Neural cell (in vitro differentiated cells): Measurements from ENCODE around the gene CSRNP3. TPM values are rescaled to one million over a fixed set of nuclear protein-coding genes. Genes with fewer than 3 reads are reported as not detected.

Source experiments
- H2AFZ ChIP-seq: fragments of 200-600, 300-800 bp; sonication (generic), shearing (Covaris generic); 2 replicates; pipeline ENCODE4 v1.6.0; 2014; ENCODE audit warnings: low read depth, mild to moderate bottlenecking, antibody characterized with exemption, low read length, moderate library complexity
- H3F3A ChIP-seq: fragments of 200-600 bp; shearing (Covaris generic); 2 replicates; pipeline ENCODE4 v1.6.1; 2016; ENCODE audit warnings: mild to moderate bottlenecking, moderate library complexity, mixed read lengths, antibody characterized with exemption, low read length; ENCODE audit not compliant: insufficient read depth, poor library complexity, severe bottlenecking
- H3K27ac ChIP-seq: fragments of 200-600, 300-800 bp; sonication (generic), shearing (Covaris generic); 2 replicates; pipeline ENCODE4 v1.5.1; 2014; ENCODE audit warnings: mild to moderate bottlenecking, low read length, moderate library complexity
- H3K27me3 ChIP-seq: fragments of 300-800, 200-600 bp; sonication (generic), shearing (Covaris generic); 2 replicates; pipeline ENCODE4 v1.6.0; 2014; ENCODE audit warnings: mild to moderate bottlenecking, low read depth, low read length, moderate library complexity; ENCODE audit not compliant: insufficient read depth
- H3K36me3 ChIP-seq: fragments of 300-800, 200-600 bp; sonication (generic), shearing (Covaris generic); 2 replicates; pipeline ENCODE4 v1.5.1; 2014; ENCODE audit warnings: mild to moderate bottlenecking, antibody characterized with exemption, low read length, moderate library complexity; ENCODE audit not compliant: insufficient read depth
- H3K4me2 ChIP-seq: fragments of 300-800, 200-600 bp; sonication (generic), shearing (Covaris generic); 2 replicates; pipeline ENCODE4 v1.6.0; 2014; ENCODE audit warnings: mild to moderate bottlenecking, low read length
- H3K4me3 ChIP-seq: fragments of 300-800, 200-600 bp; sonication (generic), shearing (Covaris generic); 2 replicates; pipeline ENCODE4 v1.5.1; 2014; ENCODE audit warnings: mild to moderate bottlenecking, low read length, moderate library complexity
- H3K79me2 ChIP-seq: fragments of 200-600 bp; shearing (Covaris generic); replicated peaks from 2 replicates; pipeline ENCODE4 v1.6.0; 2014; ENCODE audit warnings: mild to moderate bottlenecking, low read length, moderate library complexity; ENCODE audit not compliant: insufficient read depth
- H3K9ac ChIP-seq: fragments of 300-800, 200-600 bp; sonication (generic), shearing (Covaris generic); 2 replicates; pipeline ENCODE4 v1.6.1; 2016; ENCODE audit warnings: mild to moderate bottlenecking, low read length, mixed read lengths
- H3K9me2 ChIP-seq: fragments of 200-600 bp; shearing (Covaris generic); 2 replicates; pipeline ENCODE4 v1.6.1; 2016; ENCODE audit warnings: mild to moderate bottlenecking, low read length, mixed read lengths; ENCODE audit not compliant: insufficient read depth
- H3K9me3 ChIP-seq: fragments of 200-600, 300-800 bp; sonication (generic), shearing (Covaris generic); 2 replicates; pipeline ENCODE4 v1.6.1; 2016; ENCODE audit warnings: mild to moderate bottlenecking, mixed run types, low read length, moderate library complexity, mixed read lengths
- H4K20me1 ChIP-seq: fragments of 200-600 bp; shearing (Covaris generic); 2 replicates; pipeline ENCODE4 v1.6.1; 2016; ENCODE audit warnings: mild to moderate bottlenecking, mixed run types; ENCODE audit not compliant: insufficient read depth
- CTCF ChIP-seq: fragments of 450-650 bp; IDR thresholded peaks from 2 replicates; pipeline ENCODE4 v1.5.1; 2014; ENCODE audit warnings: antibody characterized with exemption, mild to moderate bottlenecking, moderate library complexity; ENCODE audit not compliant: poor library complexity, severe bottlenecking
- EP300 ChIP-seq: fragments of 450-650 bp; conservative IDR thresholded peaks from 2 replicates; pipeline ENCODE4 v1.6.1; 2014; ENCODE audit warnings: antibody characterized with exemption, mild to moderate bottlenecking, moderate library complexity; ENCODE audit not compliant: poor library complexity, severe bottlenecking
- EZH2 ChIP-seq: fragments of 200-600, 300-800 bp; shearing (Covaris generic), sonication (generic); IDR thresholded peaks from 2 replicates; pipeline ENCODE4 v1.6.1; 2014; ENCODE audit warnings: antibody characterized with exemption, low read length, borderline replicate concordance, mild to moderate bottlenecking; ENCODE audit not compliant: insufficient read depth, poor library complexity, severe bottlenecking
- MXI1 ChIP-seq: fragments of 450-650 bp; conservative IDR thresholded peaks from 2 replicates; pipeline ENCODE4 v1.6.1; 2014; ENCODE audit warnings: antibody characterized with exemption, mild to moderate bottlenecking; ENCODE audit not compliant: poor library complexity, severe bottlenecking
- POLR2AphosphoS5 ChIP-seq: IDR thresholded peaks from 2 replicates; pipeline ENCODE4 v1.6.1; 2012
- RAD21 ChIP-seq: fragments of 450-650 bp; conservative IDR thresholded peaks from 2 replicates; pipeline ENCODE4 v1.6.1; 2014; ENCODE audit warnings: antibody characterized with exemption, mild to moderate bottlenecking, moderate library complexity
- REST ChIP-seq: IDR thresholded peaks from 2 replicates; pipeline ENCODE4 v1.6.1; 2012; ENCODE audit warnings: borderline replicate concordance
- SMC3 ChIP-seq: fragments of 450-650 bp; conservative IDR thresholded peaks from 2 replicates; pipeline ENCODE4 v1.6.1; 2014; ENCODE audit warnings: antibody characterized with exemption, mild to moderate bottlenecking, moderate library complexity; ENCODE audit not compliant: poor library complexity
- TAF1 ChIP-seq: IDR thresholded peaks from 2 replicates; pipeline ENCODE4 v1.6.1; 2012; ENCODE audit warnings: low read depth
- polyA plus RNA-seq: library from polyadenylated mRNA; depleted of rRNA; stranded (reverse); fragments of >200 nt; gene quantifications from 2 replicates; pipeline ENCODE4 v1.2.3, GENCODE V29; 2014

CSRNP3 gene
- polyA plus RNA-seq, 1 donor from 2014 or later, result 66.6 TPM

GRCh38 chr2:165655661-165656060 is 186.2 kb downstream of the CSRNP3 start:
- Histone ChIP-seq H3K9ac (no peak overlapping the region), H3K36me3 (no peaks in the 10 kb centered on the region), H3K9me2 (no peaks in the 10 kb centered on the region), H3K9me3 (no peaks in the 10 kb centered on the region), H3K4me3 (no peak overlapping the region), H3K27me3 (no peaks in the 10 kb centered on the region), H2AFZ (no peak overlapping the region), H3K79me2 (peaks cover 6% of the 10 kb centered on the region), H3K27ac (no peak overlapping the region), H4K20me1 (no peaks in the 10 kb centered on the region), H3F3A (no peaks in the 10 kb centered on the region), H3K4me2 (no peak overlapping the region)
- no peak for TF ChIP-seq EP300
- TF ChIP-seq EZH2, result no peak
- no peak for TF ChIP-seq MXI1
- TF ChIP-seq REST, result no peak
- TF ChIP-seq SMC3, result no peak
- no peak for TF ChIP-seq POLR2AphosphoS5
- TF ChIP-seq TAF1, result no peak
- no peak for TF ChIP-seq CTCF
- TF ChIP-seq RAD21, result no peak

- no peak for TF ChIP-seq MXI1
- TF ChIP-seq POLR2AphosphoS5, result no peak
- no peak for TF ChIP-seq SMC3
- no peak for TF ChIP-seq REST
- TF ChIP-seq CTCF, result no peak
- Histone ChIP-seq H3K4me2 (no peak overlapping the region), H3K27ac (no peak overlapping the region), H3K9me2 (no peaks in the 10 kb centered on the region), H3K9ac (no peak overlapping the region), H3K4me3 (no peak overlapping the region), H3K36me3 (peaks cover 17% of the 10 kb centered on the region), H4K20me1 (no peaks in the 10 kb centered on the region), H3F3A (no peaks in the 10 kb centered on the region), H2AFZ (no peak overlapping the region), H3K79me2 (no peaks in the 10 kb centered on the region), H3K27me3 (no peaks in the 10 kb centered on the region), H3K9me3 (no peaks in the 10 kb centered on the region)
Measured at GRCh38 chr2:165660361-165660760, 190.9 kb downstream of the CSRNP3 start.
